Breast epithelium (tissue), 4 donors: ENCODE results near the gene WHAMM. TPM values are rescaled to one million over a fixed set of nuclear protein-coding genes. Genes with fewer than 3 reads are reported as not detected.
A peak's percentile ranks its signal among the peaks of the same experiment; 100 is the strongest.
"Not testable (repeated sequence)": the region's sequence is repeated elsewhere in the genome, so short reads cannot be mapped to it uniquely, and the experiment has no call there.

ENCODE experiments used
- DNase-seq, 2 donors: peaks; one replicate each; pipeline ENCODE4 v3.0.0-alpha.2; 2019; ENCODE audit warnings: low spot score in 2 of 2
- H3K27ac ChIP-seq, 2 donors: fragments of 200-600 bp; sonication (generic) in 1 of 2; one replicate each; pipeline ENCODE4 v1.5.1; 2016 to 2019; ENCODE audit warnings: mild to moderate bottlenecking in 1 of 2
- H3K27me3 ChIP-seq, 2 donors: fragments of 200-600 bp; sonication (generic) in 1 of 2; one replicate each; pipeline versions ENCODE4 v1.5.1 to v1.6.0; 2017 to 2019; ENCODE audit warnings: control low read depth in 1 of 2, mild to moderate bottlenecking in 1 of 2
- H3K36me3 ChIP-seq: fragments of 200-600 bp; one replicate; pipeline ENCODE4 v1.5.1; 2019
- H3K4me1 ChIP-seq, 2 donors: fragments of 200-600 bp; sonication (generic); one replicate each; pipeline ENCODE4 v1.5.1; 2016 to 2019; ENCODE audit warnings: control low read depth in 1 of 2
- H3K4me3 ChIP-seq, 3 donors: fragments of 200-600 bp; sonication (generic); 1 replicate in 2 of 3; 2 replicates in 1 of 3; pipeline ENCODE4 v1.5.1; 2016 to 2019; ENCODE audit warnings: mild to moderate bottlenecking in 3 of 3, moderate library complexity in 2 of 3
- H3K9me3 ChIP-seq, 2 donors: fragments of 200-600 bp; sonication (generic) in 1 of 2; one replicate each; pipeline ENCODE4 v1.5.1; 2016 to 2019; ENCODE audit warnings: control low read depth in 1 of 2
- POLR2A ChIP-seq: fragments of 450-650 bp; IDR thresholded peaks from one replicate; pipeline ENCODE4 v1.6.1; 2016; ENCODE audit warnings: antibody characterized with exemption, mild to moderate bottlenecking, moderate library complexity
- POLR2AphosphoS5 ChIP-seq, 3 donors: sonication (generic); formaldehyde crosslinking; IDR thresholded peaks; one replicate each; pipeline ENCODE4 v1.6.1; 2017; ENCODE audit warnings: antibody characterized with exemption in 3 of 3
- intact Hi-C: fragments of 100-400 bp; cut with DNase I; formaldehyde crosslinking; loops from one replicate; pipeline ENCODE4 v1.15.1; 2023; ENCODE audit warnings: low total_unique reads
- total RNA-seq, 3 donors: library from RNA; depleted of rRNA; stranded (reverse); fragments of >200 nt; gene quantifications; one replicate each; pipeline ENCODE4 v1.1.0, GENCODE V29; 2016
- TF ChIP-seq, protein P1 (sequence below), 3 donors: fragments of 450-650 bp; IDR thresholded peaks; one replicate each; pipeline ENCODE4 v1.5.1; 2016 to 2017; ENCODE audit warnings: antibody characterized with exemption in 3 of 3, mild to moderate bottlenecking in 3 of 3, moderate library complexity in 3 of 3

Gene WHAMM
- total RNA-seq, 3 donors from 2014 or later, result 10.8 to 12.9 (median 11.0) TPM

DNA sequence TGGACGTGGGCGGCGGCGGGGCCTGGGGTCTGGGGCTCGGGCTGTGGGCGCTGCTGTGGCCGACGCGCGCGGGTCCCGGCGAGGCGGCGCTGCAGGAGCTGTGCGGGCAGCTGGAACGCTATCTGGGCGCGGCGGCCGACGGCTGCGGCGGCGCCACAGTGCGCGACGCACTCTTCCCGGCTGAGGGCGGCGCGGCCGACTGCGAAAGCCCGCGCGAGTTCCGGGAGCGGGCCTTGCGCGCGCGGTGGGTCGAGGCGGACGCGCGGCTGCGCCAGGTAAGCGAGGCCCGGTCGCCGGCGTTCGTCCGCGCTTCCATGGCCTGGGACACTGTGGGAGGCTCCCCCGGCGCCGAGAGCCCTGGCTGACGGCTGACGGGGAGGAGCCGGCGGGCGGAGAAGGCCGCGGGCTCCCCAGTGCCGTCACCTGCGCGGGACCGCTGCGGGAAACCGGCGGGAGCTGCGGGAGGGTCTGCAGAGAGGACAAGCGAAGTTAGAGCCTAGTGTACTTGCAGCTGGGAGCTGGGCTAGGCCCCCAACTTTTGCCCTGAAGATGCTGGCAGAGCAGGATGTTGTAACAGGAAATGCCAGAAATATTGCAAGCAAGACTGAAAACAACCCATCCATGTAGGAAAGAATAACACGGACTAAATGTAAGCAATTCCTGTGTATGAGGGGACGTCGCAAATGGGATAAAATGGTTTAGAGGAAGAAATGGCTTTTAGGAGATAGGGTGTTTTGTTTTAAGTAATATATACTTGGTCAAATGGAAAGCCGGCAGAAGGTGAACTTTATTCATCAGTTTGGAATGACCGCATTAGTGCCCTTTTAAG is 847 bp downstream of the WHAMM start:
- H3K4me3 ChIP-seq, result peak overlapping the region; percentile 86 to 94 (median 92)
- no peak for TF ChIP-seq POLR2A
- TF ChIP-seq POLR2AphosphoS5 (IDR thresholded peaks at IDR 0.05), result no peak
- TF ChIP-seq, protein P1, sequence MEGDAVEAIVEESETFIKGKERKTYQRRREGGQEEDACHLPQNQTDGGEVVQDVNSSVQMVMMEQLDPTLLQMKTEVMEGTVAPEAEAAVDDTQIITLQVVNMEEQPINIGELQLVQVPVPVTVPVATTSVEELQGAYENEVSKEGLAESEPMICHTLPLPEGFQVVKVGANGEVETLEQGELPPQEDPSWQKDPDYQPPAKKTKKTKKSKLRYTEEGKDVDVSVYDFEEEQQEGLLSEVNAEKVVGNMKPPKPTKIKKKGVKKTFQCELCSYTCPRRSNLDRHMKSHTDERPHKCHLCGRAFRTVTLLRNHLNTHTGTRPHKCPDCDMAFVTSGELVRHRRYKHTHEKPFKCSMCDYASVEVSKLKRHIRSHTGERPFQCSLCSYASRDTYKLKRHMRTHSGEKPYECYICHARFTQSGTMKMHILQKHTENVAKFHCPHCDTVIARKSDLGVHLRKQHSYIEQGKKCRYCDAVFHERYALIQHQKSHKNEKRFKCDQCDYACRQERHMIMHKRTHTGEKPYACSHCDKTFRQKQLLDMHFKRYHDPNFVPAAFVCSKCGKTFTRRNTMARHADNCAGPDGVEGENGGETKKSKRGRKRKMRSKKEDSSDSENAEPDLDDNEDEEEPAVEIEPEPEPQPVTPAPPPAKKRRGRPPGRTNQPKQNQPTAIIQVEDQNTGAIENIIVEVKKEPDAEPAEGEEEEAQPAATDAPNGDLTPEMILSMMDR (IDR thresholded peaks at IDR 0.05), result no peak
- intact Hi-C loops, result no loop called here
- H3K27me3 ChIP-seq, result no peaks in the 10 kb centered on the region
- H3K9me3 ChIP-seq, result no peaks in the 10 kb centered on the region
- DNase-seq, result peak in 1 of 2 donors; percentile 28
- peak overlapping the region; percentile 99 to 100 for H3K27ac ChIP-seq
- no peaks in the 10 kb centered on the region for H3K36me3 ChIP-seq
- peaks cover 0 to 4% of the 10 kb centered on the region in 2 donors for H3K4me1 ChIP-seq

DNA sequence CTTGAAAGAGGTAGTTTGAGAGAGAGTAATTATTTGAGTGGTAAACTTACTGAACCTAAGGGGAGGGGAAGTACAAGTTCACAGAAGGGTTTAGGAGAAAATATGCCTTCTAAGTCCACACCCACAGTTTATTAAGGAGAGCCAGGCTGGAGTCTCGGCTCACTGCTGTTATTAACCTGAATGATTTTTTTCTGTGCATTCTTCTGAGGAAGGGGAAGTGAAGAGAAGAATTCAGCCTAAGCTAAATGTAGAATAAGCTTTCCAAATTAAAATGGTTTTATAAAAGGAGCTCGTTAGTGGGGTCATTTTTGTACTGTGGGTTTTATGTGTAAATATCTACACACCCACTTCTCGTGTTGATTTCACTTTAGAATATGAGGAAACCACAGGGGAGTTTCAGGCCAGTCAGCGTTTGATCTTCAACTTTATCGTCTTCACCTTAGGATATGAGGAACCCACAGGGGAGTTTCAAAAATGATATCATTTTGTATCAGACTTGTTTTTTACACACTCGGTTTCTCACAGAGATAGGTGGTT is 1.5 kb downstream of the WHAMM start:
- Histone ChIP-seq H3K27ac (peak overlapping the region; percentile 99 to 100), H3K36me3 (no peaks in the 10 kb centered on the region), H3K4me1 (peaks cover 0 to 4% of the 10 kb centered on the region in 2 donors), H3K4me3 (peak overlapping the region; percentile 86 to 94 (median 92)), H3K9me3 (no peaks in the 10 kb centered on the region), H3K27me3 (no peaks in the 10 kb centered on the region)
- DNase-seq, result no peak
- intact Hi-C loops, result no loop called here
- TF ChIP-seq POLR2AphosphoS5 (IDR thresholded peaks at IDR 0.05) (no peak), POLR2A (no peak)
- TF ChIP-seq, protein P1 (IDR thresholded peaks at IDR 0.05), result no peak

- H3K9me3 ChIP-seq, result no peaks in the 10 kb centered on the region
- H3K36me3 ChIP-seq, result no peaks in the 10 kb centered on the region
- no peak overlapping the region for H3K4me3 ChIP-seq
- no peak overlapping the region for H3K27ac ChIP-seq
- no peak for DNase-seq
- TF ChIP-seq POLR2AphosphoS5 (IDR thresholded peaks at IDR 0.05) (no peak), POLR2A (no peak)
- TF ChIP-seq, protein P1 (IDR thresholded peaks at IDR 0.05), result no peak
- no peaks in the 10 kb centered on the region for H3K27me3 ChIP-seq
- H3K4me1 ChIP-seq, result peaks cover 0 to 4% of the 10 kb centered on the region in 2 donors
- intact Hi-C loops, result no loop called here
Measured at GRCh38 chr15:82812994-82813393, 3.6 kb downstream of the WHAMM start.

- no peak for DNase-seq
- H3K36me3 ChIP-seq, result no peaks in the 10 kb centered on the region
- H3K27ac ChIP-seq, result no peak overlapping the region
- H3K9me3 ChIP-seq, result no peaks in the 10 kb centered on the region
- intact Hi-C loops, result no loop called here
- H3K27me3 ChIP-seq, result no peaks in the 10 kb centered on the region
- TF ChIP-seq, protein P1 (IDR thresholded peaks at IDR 0.05), result no peak
- TF ChIP-seq POLR2A (no peak), POLR2AphosphoS5 (IDR thresholded peaks at IDR 0.05) (no peak)
- no peaks in the 10 kb centered on the region for H3K4me1 ChIP-seq
- no peak overlapping the region for H3K4me3 ChIP-seq
Measured at GRCh38 chr15:82820128-82820527, 10.7 kb downstream of the WHAMM start.

DNA sequence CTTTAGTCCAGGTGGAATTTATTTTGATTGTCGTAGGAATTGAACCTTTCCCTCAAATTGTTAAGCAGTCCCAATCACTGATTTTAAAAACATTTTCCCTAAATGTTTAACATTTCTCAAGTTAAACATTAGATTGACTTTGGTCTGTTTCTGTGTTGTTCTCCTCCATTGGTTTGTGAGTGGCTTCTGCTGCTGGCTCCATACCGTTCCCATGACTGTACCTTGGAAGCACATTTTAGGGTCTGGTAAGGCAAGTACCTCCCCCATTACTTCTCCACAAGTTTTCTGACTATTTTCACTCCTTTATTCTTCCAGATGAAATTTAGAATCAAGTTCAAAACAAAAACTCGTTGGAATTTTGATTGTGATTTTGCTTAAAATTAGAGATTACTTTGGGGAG is 12.0 kb downstream of the WHAMM start:
- H3K4me1 ChIP-seq, H3K27me3 ChIP-seq, H3K9me3 ChIP-seq, H3K27ac ChIP-seq, H3K4me3 ChIP-seq, DNase-seq, intact Hi-C loops, H3K36me3 ChIP-seq: not testable (repeated sequence)

GRCh38 chr15:82821851-82822250 is 12.4 kb downstream of the WHAMM start:
- H3K4me3 ChIP-seq, H3K9me3 ChIP-seq, intact Hi-C loops, DNase-seq, H3K27me3 ChIP-seq, H3K36me3 ChIP-seq, H3K27ac ChIP-seq, H3K4me1 ChIP-seq: not testable (repeated sequence)
